Small intestine (tissue), 7 donors: ENCODE measurements around the gene JPH4. TPM values are rescaled to one million over a fixed set of nuclear protein-coding genes. Genes with fewer than 3 reads are reported as not detected.

Experiments
- DNase-seq, 2 donors: peaks; one replicate each; pipeline versions ENCODE4 v3.0.0 to v3.0.0-alpha.2; 2013
- FAIRE-seq: peaks from 2 replicates; lab custom pipeline; 2012; peaks lifted over from hg19 to GRCh38; lab: Jason Lieb, UNC
- H3K27ac ChIP-seq, 3 donors: one replicate each; pipeline ENCODE4 v1.5.1; 2013; ENCODE audit warnings: low read length in 2 of 3, mild to moderate bottlenecking in 2 of 3, control low read depth in 1 of 3, inconsistent platforms in 1 of 3, low read depth in 1 of 3, moderate library complexity in 1 of 3
- H3K27me3 ChIP-seq, 3 donors: one replicate each; pipeline ENCODE4 v1.6.1; 2013; ENCODE audit warnings: low read length in 3 of 3, inconsistent platforms in 1 of 3; ENCODE audit not compliant: control insufficient read depth in 3 of 3, insufficient read depth in 3 of 3
- H3K36me3 ChIP-seq, 3 donors: one replicate each; pipeline ENCODE4 v1.6.1; 2013; ENCODE audit warnings: low read length in 3 of 3, inconsistent platforms in 1 of 3, low read depth in 1 of 3, mild to moderate bottlenecking in 1 of 3, moderate library complexity in 1 of 3; ENCODE audit not compliant: control insufficient read depth in 3 of 3, insufficient read depth in 2 of 3
- H3K4me1 ChIP-seq, 3 donors: one replicate each; pipeline ENCODE4 v1.6.1; 2013; ENCODE audit warnings: low read length in 2 of 3, inconsistent platforms in 1 of 3, low read depth in 1 of 3, mild to moderate bottlenecking in 1 of 3, moderate library complexity in 1 of 3; ENCODE audit not compliant: control insufficient read depth in 3 of 3, insufficient read depth in 2 of 3
- H3K4me3 ChIP-seq, 3 donors: one replicate each; pipeline ENCODE4 v1.5.1; 2013; ENCODE audit warnings: low read length in 3 of 3, control low read depth in 1 of 3, inconsistent platforms in 1 of 3, low read depth in 1 of 3, mild to moderate bottlenecking in 1 of 3, moderate library complexity in 1 of 3
- H3K9me3 ChIP-seq, 2 donors: one replicate each; pipeline ENCODE4 v1.6.1; 2013; ENCODE audit warnings: low read depth in 1 of 2, low read length in 1 of 2; ENCODE audit not compliant: control insufficient read depth in 2 of 2, insufficient read depth in 1 of 2
- WGBS, 3 donors: extraction: QIAGEN DNeasy Blood & Tissue Kit; methylation state at CpG; one replicate each; pipeline ENCODE4 v1.1.7; 2013; 5-methylcytosine and 5-hydroxymethylcytosine counted together
- polyA plus RNA-seq, 4 donors: library from polyadenylated mRNA; stranded (reverse) in 3 of 4; unstranded in 1 of 4; fragments of 200-250 nt in 3 of 4; fragments of 120-200 nt in 1 of 4; gene quantifications; one replicate each; pipeline versions ENCODE4 v1.2.1 to v1.2.3, GENCODE V29; 2013
- donor health status: healthy with polysubstance abuse.
- donor health status: control.
- donor health status: control.
- donor health status: Bipolar disorder and iron deficiency.
- donor health status: healthy.

Gene JPH4
- polyA plus RNA-seq, 4 donors = 0.43 to 4.0 (median 1.1) TPM; not detected in 1

GRCh38 chr14:23621204-23621931 lies 42.8 kb upstream of the JPH4 start:
- Histone ChIP-seq H3K4me3 (no peak overlapping the region), H3K36me3 (no peaks in the 10 kb centered on the region), H3K27ac (no peak overlapping the region), H3K9me3 (peaks cover 0 to 9% of the 10 kb centered on the region in 2 donors), H3K27me3 (peaks cover 0 to 3% (median 0%) of the 10 kb centered on the region in 3 donors), H3K4me1 (peaks cover 0 to 4% (median 0%) of the 10 kb centered on the region in 3 donors)
- DNase-seq (peak in 1 of 2 donors; percentile 30), FAIRE-seq (no peak)
- WGBS, 3 donors = 25 to 61% (median 34%) methylated on average over 6 of the region's 6 CpGs

- 65 to 88% (median 81%) methylated on average over 3 of the region's 3 CpGs for WGBS, 3 donors
- no peak for FAIRE-seq
- H3K36me3 ChIP-seq = no peaks in the 10 kb centered on the region
- H3K4me3 ChIP-seq = no peak overlapping the region
- no peak for DNase-seq
- H3K27me3 ChIP-seq = peaks cover 0 to 3% (median 0%) of the 10 kb centered on the region in 3 donors
- H3K4me1 ChIP-seq = peaks cover 0 to 4% (median 0%) of the 10 kb centered on the region in 3 donors
- H3K27ac ChIP-seq = no peak overlapping the region
- H3K9me3 ChIP-seq = peaks cover 0 to 9% of the 10 kb centered on the region in 2 donors
These were observed 41.6 kb upstream of the JPH4 start for GRCh38 chr14:23620177-23620702.

GRCh38 chr14:23618415-23618988 lies 39.9 kb upstream of the JPH4 start:
- no peaks in the 10 kb centered on the region for H3K36me3 ChIP-seq
- peaks cover 0 to 14% (median 0%) of the 10 kb centered on the region in 3 donors for H3K4me1 ChIP-seq
- DNase-seq (peak in 1 of 2 donors; percentile 62), FAIRE-seq (no peak)
- H3K27ac ChIP-seq = no peak overlapping the region
- H3K9me3 ChIP-seq = no peaks in the 10 kb centered on the region
- 70 to 87% (median 87%) methylated on average over 2 of the region's 2 CpGs for WGBS, 3 donors
- H3K4me3 ChIP-seq = no peak overlapping the region
- no peaks in the 10 kb centered on the region for H3K27me3 ChIP-seq

- H3K4me1 ChIP-seq = peaks cover 0 to 23% (median 0%) of the 10 kb centered on the region in 3 donors
- 86 to 88% (median 86%) methylated on average over 1 of the region's 1 CpG for WGBS, 3 donors
- DNase-seq (no peak), FAIRE-seq (no peak)
- no peaks in the 10 kb centered on the region for H3K36me3 ChIP-seq
- no peak overlapping the region for H3K4me3 ChIP-seq
- no peak overlapping the region for H3K27ac ChIP-seq
- no peaks in the 10 kb centered on the region for H3K9me3 ChIP-seq
- H3K27me3 ChIP-seq = no peaks in the 10 kb centered on the region
These were observed 38.9 kb upstream of the JPH4 start for GRCh38 chr14:23617539-23617938.

GRCh38 chr14:23615856-23616255 lies 37.3 kb upstream of the JPH4 start:
- no peak for DNase-seq
- FAIRE-seq = no peak
- no peak overlapping the region for H3K4me3 ChIP-seq
- H3K27me3 ChIP-seq = no peaks in the 10 kb centered on the region
- H3K27ac ChIP-seq = no peak overlapping the region
- H3K36me3 ChIP-seq = no peaks in the 10 kb centered on the region
- WGBS, 3 donors = 64 to 77% (median 74%) methylated on average over 5 of the region's 5 CpGs
- H3K4me1 ChIP-seq = peaks cover 0 to 39% (median 4%) of the 10 kb centered on the region in 3 donors
- H3K9me3 ChIP-seq = no peaks in the 10 kb centered on the region

- Histone ChIP-seq H3K4me3 (no peak overlapping the region), H3K36me3 (no peaks in the 10 kb centered on the region), H3K9me3 (peaks cover 0 to 4% of the 10 kb centered on the region in 2 donors), H3K27ac (peak overlapping the region in 1 of 3 donors; percentile 82), H3K4me1 (peaks cover 3 to 52% (median 11%) of the 10 kb centered on the region in 3 donors), H3K27me3 (no peaks in the 10 kb centered on the region)
- DNase-seq (no peak), FAIRE-seq (no peak)
- WGBS, 3 donors = 58 to 71% (median 65%) methylated on average over 2 of the region's 2 CpGs
These were observed 35.8 kb upstream of the JPH4 start for GRCh38 chr14:23614395-23614828.

- no peak for FAIRE-seq
- 16 to 56% (median 36%) methylated on average over 6 of the region's 6 CpGs for whole genome bisulfite sequencing, 3 donors
- H3K36me3 ChIP-seq = no peaks in the 10 kb centered on the region
- H3K4me1 ChIP-seq = peaks cover 3 to 48% (median 11%) of the 10 kb centered on the region in 3 donors
- peak overlapping the region in 1 of 3 donors; percentile 82 for H3K27ac ChIP-seq
- DNase-seq = peak; percentile 72 to 76
- H3K27me3 ChIP-seq = no peaks in the 10 kb centered on the region
- H3K9me3 ChIP-seq = peaks cover 0 to 5% of the 10 kb centered on the region in 2 donors
- no peak overlapping the region for H3K4me3 ChIP-seq
These were observed 34.9 kb upstream of the JPH4 start for GRCh38 chr14:23613242-23614070.

GRCh38 chr14:23612802-23613201 lies 34.2 kb upstream of the JPH4 start:
- H3K4me1 ChIP-seq = peaks cover 3 to 48% (median 11%) of the 10 kb centered on the region in 3 donors
- DNase-seq = no peak
- no peak overlapping the region for H3K27ac ChIP-seq
- 91 to 100% (median 93%) methylated on average over 1 of the region's 1 CpG for WGBS, 3 donors
- no peak for FAIRE-seq
- no peaks in the 10 kb centered on the region for H3K36me3 ChIP-seq
- peaks cover 0 to 5% of the 10 kb centered on the region in 2 donors for H3K9me3 ChIP-seq
- no peaks in the 10 kb centered on the region for H3K27me3 ChIP-seq
- no peak overlapping the region for H3K4me3 ChIP-seq
